Measurements from ENCODE around the gene HDAC7.

GRCh38 chr12:47786662-47787280 lies 32.9 kb downstream of the HDAC7 start:
- TF ChIP-seq POLR2AphosphoS5 (IDR thresholded peaks at IDR 0.05) (no peak), CTCF (IDR thresholded peaks at IDR 0.05) (no peak), POLR2A (IDR thresholded peaks at IDR 0.05) (no peak)
